SK-N-SH (cell line): ENCODE results near the gene TMEM218.

Source experiments
- SIN3A ChIP-seq: IDR thresholded peaks from 2 replicates; pipeline ENCODE4 v1.6.1; 2012; ENCODE audit warnings: low read depth, mild to moderate bottlenecking, low read length, moderate library complexity, borderline replicate concordance
- TCF12 ChIP-seq: IDR thresholded peaks from 2 replicates; pipeline ENCODE4 v1.4.0; 2012

GRCh38 chr11:125123947-125124617 is 12.7 kb upstream of the TMEM218 start:
- TF ChIP-seq TCF12 (no peak), SIN3A (no peak)
